SK-N-SH (cell line): ENCODE measurements around the gene MBD3L2. TPM values are rescaled to one million over a fixed set of nuclear protein-coding genes. Genes with fewer than 3 reads are reported as not detected.
A peak's percentile ranks its signal among the peaks of the same experiment; 100 is the strongest.

Experiments
- CTCF ChIA-PET: fragments of 300-600, 350-600 bp; formaldehyde crosslinking; extraction: SDS; loops from one replicate; lab custom pipeline; 2021; lab: Yijun Ruan, JAX
- POLR2A ChIA-PET: fragments of 350-600 bp; sonication (Branson Sonifier 250); formaldehyde crosslinking; extraction: SDS; loops from one replicate; lab custom pipeline; 2020; ENCODE audit warnings: antibody characterized with exemption, inconsistent platforms; lab: Yijun Ruan, JAX
- DNase-seq: peaks from one replicate; pipeline ENCODE4 v3.0.0; 2012
- H2AFZ ChIP-seq: fragments of 200-600 bp; sonication (generic); 2 replicates; pipeline ENCODE4 v1.8.1; 2016; ENCODE audit warnings: antibody characterized with exemption, mild to moderate bottlenecking, low read depth
- H3F3A ChIP-seq: fragments of 200-600 bp; sonication (generic); replicated peaks from 2 replicates; pipeline ENCODE3; 2016; ENCODE audit warnings: antibody characterized with exemption, mild to moderate bottlenecking; ENCODE audit not compliant: insufficient read depth
- H3K27ac ChIP-seq, 2 experiments: fragments of 200-500 bp in 1 of 2; fragments of 200-600 bp in 1 of 2; sonication (Bioruptor generic) in 1 of 2; sonication (generic), shearing (Covaris generic) in 1 of 2; 2 replicates each; pipeline versions ENCODE4 v1.5.1 to v1.6.1; 2014 to 2016; ENCODE audit warnings: low read depth in 2 of 2, inconsistent platforms in 1 of 2, low read length in 1 of 2, mild to moderate bottlenecking in 1 of 2, mixed read lengths in 1 of 2
- H3K27me3 ChIP-seq: fragments of 200-600 bp; sonication (generic), shearing (Covaris generic); 2 replicates; pipeline ENCODE4 v1.6.1; 2016; ENCODE audit warnings: mixed run types; ENCODE audit not compliant: insufficient read depth
- H3K36me3 ChIP-seq, 2 experiments: fragments of 200-500 bp in 1 of 2; fragments of 200-600 bp in 1 of 2; sonication (Bioruptor generic) in 1 of 2; sonication (generic) in 1 of 2; replicated peaks in 1 of 2; 2 replicates each; pipeline versions ENCODE3 to v1.5.1; 2014 to 2016; ENCODE audit warnings: low read length in 1 of 2, mild to moderate bottlenecking in 1 of 2; ENCODE audit not compliant: insufficient read depth in 2 of 2, control insufficient read depth in 1 of 2
- H3K4me1 ChIP-seq, 2 experiments: fragments of 200-500 bp in 1 of 2; fragments of 200-600 bp in 1 of 2; sonication (Bioruptor generic) in 1 of 2; sonication (generic), shearing (Covaris generic) in 1 of 2; 2 replicates each; pipeline versions ENCODE4 v1.5.1 to v1.6.1; 2014 to 2016; ENCODE audit warnings: low read depth in 1 of 2, low read length in 1 of 2, mixed run types in 1 of 2; ENCODE audit not compliant: insufficient read depth in 2 of 2, control insufficient read depth in 1 of 2
- H3K4me2 ChIP-seq: fragments of 200-600 bp; sonication (generic), shearing (Covaris generic); 2 replicates; pipeline ENCODE4 v1.6.1; 2017; ENCODE audit warnings: mixed run types
- H3K4me3 ChIP-seq, 2 experiments: fragments of 200-500 bp in 1 of 2; fragments of 200-600 bp in 1 of 2; sonication (Bioruptor generic) in 1 of 2; sonication (generic), shearing (Covaris generic) in 1 of 2; 2 replicates each; pipeline versions ENCODE4 v1.5.1 to v1.8.1; 2014 to 2016; ENCODE audit warnings: low read depth in 2 of 2, inconsistent platforms in 1 of 2, low read length in 1 of 2, mild to moderate bottlenecking in 1 of 2, mixed read lengths in 1 of 2, moderate library complexity in 1 of 2
- H3K79me2 ChIP-seq: fragments of 200-600 bp; sonication (generic); 2 replicates; pipeline ENCODE4 v1.8.1; 2017; ENCODE audit warnings: mild to moderate bottlenecking; ENCODE audit not compliant: insufficient read depth
- H3K9ac ChIP-seq: fragments of 200-600 bp; sonication (generic); 2 replicates; pipeline ENCODE4 v1.6.1; 2017; ENCODE audit warnings: mixed run types
- H3K9me2 ChIP-seq: fragments of 200-600 bp; sonication (generic); 2 replicates; pipeline ENCODE4 v1.6.1; 2017; ENCODE audit warnings: mixed run types
- H3K9me3 ChIP-seq: fragments of 200-600 bp; sonication (generic); 2 replicates; pipeline ENCODE4 v1.6.1; 2017; ENCODE audit warnings: mixed run types, mild to moderate bottlenecking, moderate library complexity
- H4K20me1 ChIP-seq: fragments of 200-600 bp; sonication (generic); 2 replicates; pipeline ENCODE4 v1.6.1; 2017; ENCODE audit warnings: mild to moderate bottlenecking, mixed run types; ENCODE audit not compliant: insufficient read depth
- CTCF ChIP-seq: fragments of 200-600 bp; sonication (generic); IDR thresholded peaks from 2 replicates; pipeline ENCODE4 v1.6.1; 2017; ENCODE audit warnings: antibody characterized with exemption, mild to moderate bottlenecking, moderate library complexity
- ELF1 ChIP-seq: IDR thresholded peaks from 2 replicates; pipeline ENCODE4 v1.4.0; 2012
- EP300 ChIP-seq, 2 experiments: IDR thresholded peaks; 2 replicates each; pipeline versions ENCODE4 v1.4.0 to v1.6.1; 2012; ENCODE audit warnings: borderline replicate concordance in 1 of 2, low read depth in 1 of 2, low read length in 1 of 2
- EZH2phosphoT487 ChIP-seq: fragments of 200-600 bp; sonication (generic); IDR thresholded peaks from 2 replicates; pipeline ENCODE4 v1.6.1; 2017; ENCODE audit warnings: low read depth, mixed run types, mild to moderate bottlenecking, antibody characterized with exemption, moderate library complexity, borderline replicate concordance
- FOXJ3 ChIP-seq: sonication (generic); formaldehyde crosslinking; IDR thresholded peaks from 2 replicates; pipeline ENCODE4 v1.5.1; 2020; ENCODE audit warnings: mild to moderate bottlenecking, missing genetic modification reagents
- FOXM1 ChIP-seq: IDR thresholded peaks from 2 replicates; pipeline ENCODE4 v1.4.0; 2012; ENCODE audit warnings: low read depth, mild to moderate bottlenecking
- GATA2 ChIP-seq: sonication (generic); formaldehyde crosslinking; IDR thresholded peaks from 2 replicates; pipeline ENCODE4 v1.5.0; 2020; ENCODE audit warnings: mild to moderate bottlenecking, missing genetic modification reagents
- JUND ChIP-seq: IDR thresholded peaks from 2 replicates; pipeline ENCODE4 v1.4.0; 2012
- MAX ChIP-seq: IDR thresholded peaks from 2 replicates; pipeline ENCODE4 v1.4.0; 2012; ENCODE audit warnings: low read depth
- MEF2A ChIP-seq: IDR thresholded peaks from 2 replicates; pipeline ENCODE4 v1.4.0; 2012; ENCODE audit warnings: low read depth, borderline replicate concordance
- MXI1 ChIP-seq: IDR thresholded peaks from 2 replicates; pipeline ENCODE4 v1.6.1; 2012; ENCODE audit warnings: mild to moderate bottlenecking, low read depth, low read length, improper control_type of control experiment
- NFIC ChIP-seq: IDR thresholded peaks from 2 replicates; pipeline ENCODE4 v1.4.0; 2012; ENCODE audit warnings: borderline replicate concordance
- NRF1 ChIP-seq: IDR thresholded peaks from 2 replicates; pipeline ENCODE4 v1.6.1; 2012; ENCODE audit warnings: low read depth, mild to moderate bottlenecking, low read length
- PBX3 ChIP-seq: IDR thresholded peaks from 2 replicates; pipeline ENCODE4; 2012
- RAD21 ChIP-seq: IDR thresholded peaks from 2 replicates; pipeline ENCODE4 v1.6.1; 2012; ENCODE audit warnings: mild to moderate bottlenecking, low read length
- RCOR1 ChIP-seq: fragments of 150-350 bp; IDR thresholded peaks from 2 replicates; pipeline ENCODE4 v1.6.1; 2017; ENCODE audit warnings: antibody characterized with exemption, low read length
- REST ChIP-seq: IDR thresholded peaks from 2 replicates; pipeline ENCODE4 v1.6.1; 2012; ENCODE audit warnings: mild to moderate bottlenecking, low read depth, low read length, moderate library complexity
- RFX5 ChIP-seq: IDR thresholded peaks from 2 replicates; pipeline ENCODE4 v1.6.1; 2012; ENCODE audit warnings: mild to moderate bottlenecking, improper control_type of control experiment, low read length
- TAF1 ChIP-seq: IDR thresholded peaks from 2 replicates; pipeline ENCODE4 v1.6.1; 2012; ENCODE audit warnings: low read depth, mild to moderate bottlenecking, low read length, moderate library complexity, borderline replicate concordance
- TEAD4 ChIP-seq: IDR thresholded peaks from 2 replicates; pipeline ENCODE4 v1.4.0; 2012; ENCODE audit warnings: mild to moderate bottlenecking, borderline replicate concordance; ENCODE audit not compliant: insufficient read depth
- USF2 ChIP-seq: fragments of 150-350 bp; IDR thresholded peaks from 2 replicates; pipeline ENCODE4 v1.6.1; 2017; ENCODE audit warnings: antibody characterized with exemption, low read length, low read depth, borderline replicate concordance
- YY1 ChIP-seq: IDR thresholded peaks from 2 replicates; pipeline ENCODE4 v1.4.0; 2012; ENCODE audit warnings: low read depth, mild to moderate bottlenecking
- WGBS: methylation state at CpG from one replicate; pipeline ENCODE4 v1.1.6; 2017; ENCODE audit warnings: low lambda C conversion rate; 5-methylcytosine and 5-hydroxymethylcytosine counted together
- polyA plus RNA-seq, 3 experiments: library from polyadenylated mRNA; depleted of rRNA; stranded (reverse); fragments of >200 nt; gene quantifications; 2 replicates each; pipeline ENCODE4 v1.2.3, GENCODE V29; 2012

The MBD3L2 gene
- polyA plus RNA-seq, 1 of the 3 experiments (the other 2 are of a cell fraction): 0.12 TPM

- TF ChIP-seq CTCF (no peak), GATA2 (CRISPR knock-in tag) (no peak), TAF1 (no peak), NFIC (no peak), FOXJ3 (no peak), ELF1 (no peak), USF2 (no peak), EP300 (IDR thresholded peaks at IDR 0.05; ENCODE audit: borderline replicate concordance in 1 of 2, low read depth in 1 of 2, low read length in 1 of 2) (no peak), JUND (no peak)
These were observed 19.5 kb downstream of the MBD3L2 start (continued) for GRCh38 chr19:7068599-7068998.

- peaks cover 18 to 39% of the 10 kb centered on the region in 2 experiments for H3K36me3 ChIP-seq
- peak within 1 kb of the TSS; percentile 90 for H2AFZ ChIP-seq
- H3K9me3 ChIP-seq: no peaks in the 10 kb centered on the region
- H3K79me2 ChIP-seq: peaks cover 18% of the 10 kb centered on the region
- peaks cover 3 to 4% of the 10 kb centered on the region in 2 experiments; a peak in 2 of 4 replicates for H3K4me1 ChIP-seq
- under 1% methylated on average over 42 of the region's 56 CpGs for WGBS
- H3K27ac ChIP-seq: peak within 1 kb of the TSS; percentile 82 to 85
- ChIA-PET CTCF (interaction anchor here (1.6 to 2.5 kb wide), 2 partner anchors 33 to 272 kb away, joined by 4 to 8 read pairs; no protein-coding TSS in a partner anchor), POLR2A (interaction anchor here (0.6 to 1.9 kb wide), 9 partner anchors 9 to 1066 kb away, joined by 3 to 15 read pairs (median 4); partner anchors contain the start of gene GPR108)
- peaks cover 4% of the 10 kb centered on the region; the same call in 1 of the 2 replicates for H3K27me3 ChIP-seq
- peak within 1 kb of the TSS; percentile 83 for H3K9ac ChIP-seq
- peak; percentile 97 for DNase-seq
- no peaks in the 10 kb centered on the region for H4K20me1 ChIP-seq
- H3K9me2 ChIP-seq: no peaks in the 10 kb centered on the region
- peak within 1 kb of the TSS; percentile 79 for H3K4me2 ChIP-seq
- peak within 1 kb of the TSS; percentile 84 to 86 for H3K4me3 ChIP-seq
- H3F3A ChIP-seq: peaks cover 12% of the 10 kb centered on the region
- no peak for TF ChIP-seq REST
- TF ChIP-seq FOXM1: no peak
- TF ChIP-seq RCOR1: no peak
- TF ChIP-seq EZH2phosphoT487: no peak
- TF ChIP-seq RFX5: no peak
- TF ChIP-seq PBX3: peak; percentile 19; the same call in 1 of the 2 replicates
- TF ChIP-seq TAF1: peak; percentile 75; the same call in 1 of the 2 replicates
- no peak for TF ChIP-seq RAD21
- TF ChIP-seq GATA2 (CRISPR knock-in tag): no peak
- TF ChIP-seq MEF2A: no peak
- TF ChIP-seq NFIC: no peak
- no peak for TF ChIP-seq NRF1
- TF ChIP-seq ELF1: peak; percentile 95
- TF ChIP-seq JUND: no peak
- TF ChIP-seq YY1: peak; percentile 46; the same call in 1 of the 2 replicates
- TF ChIP-seq MAX: peak; percentile 85
- no peak for TF ChIP-seq TEAD4
- TF ChIP-seq MXI1: no peak; the same call in none of the 2 replicates
These were observed 20.2 kb downstream of the MBD3L2 start, which contains the start of gene ZNF557 for GRCh38 chr19:7069042-7069903. Gene ZNF557, plus strand, starts transcription at chr19:7069703. Its CDS starts 5,372 bp downstream, at chr19:7075075.
